RWPE2 (cell line): ENCODE results near the gene USP53.
A peak's percentile ranks its signal among the peaks of the same experiment; 100 is the strongest.
"Not testable (repeated sequence)": the region's sequence is repeated elsewhere in the genome, so short reads cannot be mapped to it uniquely, and the experiment has no call there.

Experiments
- ATAC-seq: fragments of 200-7000 bp; cut with Tn5 transposase; 3 replicates; pipeline ENCODE4 v1.9.1; 2021; ENCODE audit warnings: low read depth
- DNase-seq: peaks from one replicate; pipeline ENCODE4 v3.0.0-alpha.2; 2020; ENCODE audit warnings: low spot score
- H3K27ac ChIP-seq: fragments of 450-650 bp; 2 replicates; pipeline ENCODE4 v1.5.1; 2017; ENCODE audit warnings: mild to moderate bottlenecking; ENCODE audit not compliant: poor library complexity, severe bottlenecking
- H3K27me3 ChIP-seq: fragments of 250-450 bp; sonication (Bioruptor Pico); 2 replicates; pipeline ENCODE4 v1.5.1; 2021; ENCODE audit warnings: mild to moderate bottlenecking, moderate library complexity; ENCODE audit not compliant: insufficient read depth, poor library complexity, severe bottlenecking
- H3K36me3 ChIP-seq: fragments of 250-450 bp; sonication (Bioruptor Pico); 2 replicates; pipeline ENCODE4 v1.5.1; 2020; ENCODE audit warnings: low read depth, mild to moderate bottlenecking, moderate library complexity
- H3K4me1 ChIP-seq: fragments of 250-450 bp; sonication (Bioruptor Pico); 2 replicates; pipeline ENCODE4 v1.5.1; 2021; ENCODE audit warnings: mild to moderate bottlenecking, moderate library complexity; ENCODE audit not compliant: insufficient read depth, poor library complexity, severe bottlenecking
- H3K4me3 ChIP-seq: fragments of 250-450 bp; sonication (Bioruptor Pico); 2 replicates; pipeline ENCODE4 v1.5.1; 2021; ENCODE audit warnings: mild to moderate bottlenecking, moderate library complexity; ENCODE audit not compliant: severe bottlenecking
- H3K9me3 ChIP-seq: fragments of 250-450 bp; sonication (Bioruptor Pico); 2 replicates; pipeline ENCODE4 v1.5.1; 2021; ENCODE audit warnings: mild to moderate bottlenecking, moderate library complexity; ENCODE audit not compliant: severe bottlenecking
- CTCF ChIP-seq: fragments of 450-650 bp; IDR thresholded peaks from one replicate; pipeline ENCODE4 v1.5.1; 2017; ENCODE audit warnings: mild to moderate bottlenecking, moderate library complexity; ENCODE audit not compliant: poor library complexity, severe bottlenecking

USP53 gene

DNA sequence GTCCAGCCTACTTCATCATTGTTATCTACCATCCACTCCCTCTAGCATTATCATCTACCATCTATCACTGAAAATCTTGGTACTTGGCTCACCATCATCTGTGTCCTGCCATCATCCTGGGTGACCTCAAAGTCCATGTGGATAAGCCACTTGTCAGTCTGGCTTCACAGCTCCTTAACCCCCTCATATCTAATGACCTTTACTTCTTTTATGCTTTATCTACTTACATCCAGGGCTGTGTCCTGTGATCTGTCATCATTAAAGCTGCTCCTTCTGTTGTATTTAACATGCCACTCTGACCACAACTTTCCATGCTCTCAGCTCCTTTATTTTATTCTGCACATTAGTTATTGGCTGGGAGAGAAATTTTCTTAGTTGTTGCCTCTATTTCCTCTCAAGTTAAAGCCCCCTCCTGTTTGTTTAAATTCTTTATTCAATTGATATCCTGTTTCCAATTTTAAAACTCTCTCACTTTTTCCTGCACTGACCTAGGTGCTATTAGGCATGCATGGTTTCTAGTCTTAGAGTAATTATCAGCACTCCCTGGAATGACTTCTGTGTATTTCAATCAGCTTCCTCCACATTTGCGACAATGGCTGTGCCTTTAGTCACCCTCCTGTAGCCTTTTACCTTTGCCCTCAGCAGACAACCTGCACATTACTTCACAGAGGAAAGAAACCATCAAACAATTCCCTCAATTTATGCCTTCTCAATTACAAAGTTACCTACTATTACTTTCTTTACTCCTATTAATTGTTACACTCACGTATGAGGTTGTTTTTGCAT, 117.5 kb downstream of the USP53 start:
- Histone ChIP-seq H3K4me3 (no peak overlapping the region), H3K27me3 (no peaks in the 10 kb centered on the region), H3K4me1 (no peaks in the 10 kb centered on the region), H3K36me3 (no peaks in the 10 kb centered on the region), H3K27ac (no peak overlapping the region), H3K9me3 (no peaks in the 10 kb centered on the region)
- no peak for TF ChIP-seq CTCF
- DNase-seq: no peak
- ATAC-seq: no peak

- not testable (repeated sequence) for H3K36me3 ChIP-seq, H3K4me3 ChIP-seq, H3K4me1 ChIP-seq, DNase-seq, H3K9me3 ChIP-seq, H3K27ac ChIP-seq, H3K27me3 ChIP-seq
- ATAC-seq: peak; percentile 97
These were observed 123.9 kb downstream of the USP53 start for GRCh38 chr4:119336332-119336979.

DNA sequence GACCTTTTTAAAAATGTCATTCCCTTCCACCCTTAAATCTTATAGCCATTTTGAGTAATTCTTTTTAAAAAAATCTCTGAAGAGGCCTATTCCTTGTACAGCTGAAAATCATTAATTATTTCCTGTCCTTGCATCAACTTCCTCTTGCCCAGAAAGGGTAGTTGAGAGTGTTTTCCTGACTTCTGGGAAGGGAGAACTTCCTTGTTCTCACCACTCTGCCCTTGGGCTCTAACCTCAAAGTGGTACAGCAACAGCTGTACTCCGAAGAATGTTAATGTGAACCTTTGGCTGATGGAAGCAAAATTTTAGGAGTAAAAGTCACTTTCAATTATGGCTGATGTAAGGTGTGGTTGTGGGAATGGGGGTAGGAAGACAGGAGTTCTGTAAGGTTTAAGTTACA, 124.5 kb downstream of the USP53 start:
- no peak overlapping the region for H3K27ac ChIP-seq
- no peaks in the 10 kb centered on the region for H3K27me3 ChIP-seq
- peaks cover 6% of the 10 kb centered on the region for H3K4me1 ChIP-seq
- no peak for DNase-seq
- ATAC-seq: no peak
- no peak overlapping the region for H3K4me3 ChIP-seq
- TF ChIP-seq CTCF: no peak
- no peaks in the 10 kb centered on the region for H3K9me3 ChIP-seq
- no peaks in the 10 kb centered on the region for H3K36me3 ChIP-seq

DNA sequence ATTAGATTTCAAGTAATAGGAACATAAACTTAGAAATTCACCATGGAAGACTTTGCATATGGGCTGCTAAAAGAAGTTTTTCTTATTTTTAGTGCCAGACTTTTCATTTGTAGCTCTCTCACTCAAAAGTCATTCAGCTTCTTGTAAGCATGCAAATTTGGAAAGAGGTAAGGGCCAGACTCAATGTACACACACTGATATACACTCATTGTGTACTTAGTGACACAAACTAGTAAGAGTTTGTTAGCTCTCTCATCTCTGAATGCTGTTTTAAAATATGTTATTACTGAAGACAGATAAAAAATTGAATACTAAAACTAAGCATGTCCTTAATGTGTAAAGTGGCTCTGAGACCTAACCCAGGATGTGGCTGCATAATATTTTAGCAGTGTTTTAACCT, 127.4 kb downstream of the USP53 start:
- H3K4me1 ChIP-seq, DNase-seq, H3K36me3 ChIP-seq, H3K9me3 ChIP-seq, H3K27ac ChIP-seq, H3K4me3 ChIP-seq, ATAC-seq, H3K27me3 ChIP-seq: not testable (repeated sequence)

DNA sequence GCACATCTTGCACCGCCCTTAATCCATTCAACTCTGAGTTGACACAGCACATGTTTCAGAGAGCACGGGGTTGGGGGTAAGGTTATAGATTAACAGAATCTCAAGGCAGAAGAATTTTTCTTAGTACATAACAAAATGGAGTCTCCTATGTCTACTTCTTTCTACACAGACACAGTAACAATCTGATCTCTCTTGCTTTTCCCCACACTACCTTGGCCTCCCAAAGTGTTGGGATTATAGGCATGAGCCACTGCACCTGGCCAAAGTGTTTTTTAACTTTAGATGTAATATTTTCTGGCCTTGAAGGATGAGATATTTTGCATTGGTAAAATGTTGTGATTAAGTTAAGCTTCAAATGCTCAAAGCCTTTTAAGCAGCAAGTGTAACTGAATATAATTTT, 130.8 kb downstream of the USP53 start:
- not testable (repeated sequence) for H3K36me3 ChIP-seq, H3K27ac ChIP-seq, H3K4me3 ChIP-seq, DNase-seq, H3K27me3 ChIP-seq, H3K4me1 ChIP-seq, H3K9me3 ChIP-seq, ATAC-seq
